22Rv1 (cell line): ENCODE measurements around the gene AP1M2.

Experiments used
- H3K27ac ChIP-seq: fragments of 450-650 bp; 2 replicates; pipeline ENCODE4 v1.5.1; 2017
- CTCF ChIP-seq: fragments of 450-650 bp; IDR thresholded peaks from 2 replicates; pipeline ENCODE4 v1.5.1; 2017; ENCODE audit warnings: mild to moderate bottlenecking
- ZFX ChIP-seq: fragments of 450-650 bp; IDR thresholded peaks from 2 replicates; pipeline ENCODE4 v1.6.1; 2017; ENCODE audit warnings: antibody characterized with exemption, borderline replicate concordance

Gene AP1M2

GRCh38 chr19:10615429-10616023, 28.4 kb upstream of the AP1M2 start:
- H3K27ac ChIP-seq, result no peak overlapping the region
- no peak for TF ChIP-seq CTCF
- no peak for TF ChIP-seq ZFX

DNA sequence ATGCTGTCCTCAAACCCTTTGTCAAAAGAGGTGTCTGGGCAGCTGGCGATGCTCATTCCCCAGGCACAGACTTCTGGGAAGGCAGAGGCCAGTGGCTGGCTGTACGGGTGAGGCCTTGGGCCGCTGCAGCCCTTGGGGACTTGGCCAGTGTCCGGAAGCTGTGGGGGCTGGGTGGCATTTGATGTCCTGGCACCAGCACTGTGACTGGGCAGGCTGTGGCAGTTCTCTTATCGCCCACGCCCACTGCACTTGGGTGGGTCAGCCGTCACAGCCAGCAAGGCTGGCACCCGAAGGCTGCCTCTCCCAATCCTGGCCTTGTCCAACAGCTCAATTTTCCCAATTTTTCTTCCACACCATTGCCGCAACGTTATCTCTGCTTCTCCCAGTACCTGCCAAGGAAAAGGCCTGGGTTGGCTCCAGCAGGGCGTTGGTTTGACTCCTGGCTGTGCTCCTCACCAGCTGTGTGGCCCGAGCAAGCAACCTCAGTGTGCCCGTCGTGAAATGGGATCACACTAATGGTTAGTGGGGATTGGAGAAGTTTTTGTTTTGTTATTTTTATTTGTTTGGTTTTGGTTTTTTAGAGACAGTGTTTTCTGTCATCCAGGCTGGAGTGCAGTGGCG, 25.5 kb upstream of the AP1M2 start:
- TF ChIP-seq CTCF (no peak), ZFX (no peak)
- H3K27ac ChIP-seq, result no peak overlapping the region

- no peak overlapping the region for H3K27ac ChIP-seq
- TF ChIP-seq CTCF, result no peak
- no peak for TF ChIP-seq ZFX
These were observed 24.8 kb upstream of the AP1M2 start for GRCh38 chr19:10611907-10612306.

- no peak for TF ChIP-seq CTCF
- TF ChIP-seq ZFX, result no peak
- H3K27ac ChIP-seq, result peak overlapping the region; percentile 65
These were observed 17.4 kb upstream of the AP1M2 start for GRCh38 chr19:10604460-10604980.

DNA sequence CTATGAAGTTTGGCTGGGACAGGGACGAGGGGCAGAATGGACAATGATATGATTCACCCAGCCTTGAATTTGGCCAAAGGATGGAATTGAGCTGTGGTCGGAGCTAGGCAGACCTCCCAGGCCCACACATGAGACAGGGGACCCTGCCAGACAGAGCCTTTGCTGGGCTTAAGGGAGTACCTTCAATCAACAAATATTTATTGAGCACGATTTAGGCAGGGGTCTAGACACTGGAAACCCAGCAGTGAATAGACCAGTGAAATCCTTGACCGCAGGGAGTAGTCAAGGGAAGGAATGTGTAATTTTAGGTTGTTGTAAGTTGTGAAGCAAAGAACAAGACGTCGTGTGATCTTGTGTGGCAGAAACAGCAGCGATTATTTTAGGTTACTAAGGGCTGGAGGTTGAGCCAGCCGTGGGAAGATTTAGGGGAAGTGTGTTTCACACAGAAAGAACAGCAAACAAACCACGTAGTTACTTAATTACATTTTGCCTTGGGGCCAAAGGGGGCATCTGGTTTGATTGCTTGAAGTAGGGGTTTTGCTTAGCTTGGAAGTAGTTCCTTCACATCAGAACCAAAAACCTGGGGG, 16.9 kb upstream of the AP1M2 start:
- H3K27ac ChIP-seq, result peak overlapping the region; percentile 65
- TF ChIP-seq ZFX (no peak), CTCF (no peak)

DNA sequence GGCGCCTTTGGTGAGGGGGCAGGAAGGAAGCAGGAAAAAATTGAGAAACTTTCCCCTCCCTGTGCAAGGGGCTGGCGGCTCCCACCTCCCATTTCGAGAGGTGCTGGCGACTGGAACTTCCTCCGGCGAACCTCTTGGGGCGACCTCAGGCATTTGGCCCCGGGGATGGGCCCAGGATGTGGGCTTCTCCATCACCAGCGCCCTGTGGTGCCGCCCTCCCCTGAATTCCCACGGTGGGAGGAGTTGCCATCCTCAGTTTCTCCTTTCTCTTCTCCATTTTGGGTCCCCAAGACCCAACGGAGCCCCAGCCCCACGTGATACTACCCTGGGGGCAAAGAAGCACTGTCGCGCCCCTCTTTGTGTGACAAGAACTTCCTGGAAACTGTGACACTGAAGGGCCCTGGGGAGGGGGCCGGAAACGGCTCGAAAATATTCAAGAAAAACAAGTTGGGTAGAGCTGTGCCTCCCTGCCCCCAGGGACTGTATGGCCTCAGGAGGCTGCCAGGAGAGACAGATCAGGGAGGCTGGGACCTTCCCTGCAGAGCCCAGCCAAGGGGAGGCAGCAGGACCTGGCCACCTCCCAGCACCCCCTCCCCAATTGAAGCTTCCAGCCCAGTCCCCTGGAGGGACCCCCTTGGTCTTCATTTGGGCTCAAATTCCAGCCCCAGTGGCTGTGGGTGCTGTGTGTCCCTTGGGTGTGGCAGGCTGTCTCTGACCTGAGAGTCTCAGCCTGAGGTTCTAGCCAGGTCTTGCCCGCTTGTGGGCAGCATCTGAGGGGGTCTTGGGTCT, 16.2 kb upstream of the AP1M2 start:
- TF ChIP-seq CTCF (no peak), ZFX (no peak)
- peak overlapping the region; percentile 65 for H3K27ac ChIP-seq
